Measurements from ENCODE around the gene STAB1.

STAB1 gene, protein sequence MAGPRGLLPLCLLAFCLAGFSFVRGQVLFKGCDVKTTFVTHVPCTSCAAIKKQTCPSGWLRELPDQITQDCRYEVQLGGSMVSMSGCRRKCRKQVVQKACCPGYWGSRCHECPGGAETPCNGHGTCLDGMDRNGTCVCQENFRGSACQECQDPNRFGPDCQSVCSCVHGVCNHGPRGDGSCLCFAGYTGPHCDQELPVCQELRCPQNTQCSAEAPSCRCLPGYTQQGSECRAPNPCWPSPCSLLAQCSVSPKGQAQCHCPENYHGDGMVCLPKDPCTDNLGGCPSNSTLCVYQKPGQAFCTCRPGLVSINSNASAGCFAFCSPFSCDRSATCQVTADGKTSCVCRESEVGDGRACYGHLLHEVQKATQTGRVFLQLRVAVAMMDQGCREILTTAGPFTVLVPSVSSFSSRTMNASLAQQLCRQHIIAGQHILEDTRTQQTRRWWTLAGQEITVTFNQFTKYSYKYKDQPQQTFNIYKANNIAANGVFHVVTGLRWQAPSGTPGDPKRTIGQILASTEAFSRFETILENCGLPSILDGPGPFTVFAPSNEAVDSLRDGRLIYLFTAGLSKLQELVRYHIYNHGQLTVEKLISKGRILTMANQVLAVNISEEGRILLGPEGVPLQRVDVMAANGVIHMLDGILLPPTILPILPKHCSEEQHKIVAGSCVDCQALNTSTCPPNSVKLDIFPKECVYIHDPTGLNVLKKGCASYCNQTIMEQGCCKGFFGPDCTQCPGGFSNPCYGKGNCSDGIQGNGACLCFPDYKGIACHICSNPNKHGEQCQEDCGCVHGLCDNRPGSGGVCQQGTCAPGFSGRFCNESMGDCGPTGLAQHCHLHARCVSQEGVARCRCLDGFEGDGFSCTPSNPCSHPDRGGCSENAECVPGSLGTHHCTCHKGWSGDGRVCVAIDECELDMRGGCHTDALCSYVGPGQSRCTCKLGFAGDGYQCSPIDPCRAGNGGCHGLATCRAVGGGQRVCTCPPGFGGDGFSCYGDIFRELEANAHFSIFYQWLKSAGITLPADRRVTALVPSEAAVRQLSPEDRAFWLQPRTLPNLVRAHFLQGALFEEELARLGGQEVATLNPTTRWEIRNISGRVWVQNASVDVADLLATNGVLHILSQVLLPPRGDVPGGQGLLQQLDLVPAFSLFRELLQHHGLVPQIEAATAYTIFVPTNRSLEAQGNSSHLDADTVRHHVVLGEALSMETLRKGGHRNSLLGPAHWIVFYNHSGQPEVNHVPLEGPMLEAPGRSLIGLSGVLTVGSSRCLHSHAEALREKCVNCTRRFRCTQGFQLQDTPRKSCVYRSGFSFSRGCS (N-terminal part only)

DNA sequence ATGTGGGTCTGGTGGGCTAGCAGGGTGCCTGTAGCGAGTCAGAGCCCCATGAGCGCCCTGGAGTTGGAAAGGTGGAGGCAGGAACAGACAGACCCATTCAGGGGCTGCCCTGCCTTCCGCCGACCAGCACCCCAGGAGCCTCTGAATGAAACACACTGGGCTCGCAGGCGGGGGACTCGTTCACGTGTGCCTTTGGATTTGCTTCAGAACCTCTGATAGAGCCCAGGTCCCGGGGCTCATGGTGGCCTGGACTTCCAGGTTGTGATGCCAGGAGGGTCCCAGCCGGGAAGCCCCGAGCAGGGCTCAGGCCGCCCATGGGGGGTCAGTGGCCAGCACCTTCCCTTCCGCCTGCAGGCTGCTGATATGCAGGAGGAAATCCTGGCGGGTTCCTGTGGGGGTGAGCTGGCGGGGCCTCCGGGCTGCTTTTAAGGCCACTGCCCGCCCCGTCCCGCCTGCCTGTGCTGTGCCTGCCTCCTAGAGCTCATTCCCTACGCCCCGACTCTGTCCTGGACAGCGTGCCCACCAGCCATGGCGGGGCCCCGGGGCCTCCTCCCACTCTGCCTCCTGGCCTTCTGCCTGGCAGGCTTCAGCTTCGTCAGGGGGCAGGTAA, at the start of gene STAB1:
Gene STAB1, plus strand, starts transcription at position 453 of the 610 bp plus-strand sequence. Its CDS starts 76 bp downstream, at position 529.
- no peak for DNase-seq

DNA sequence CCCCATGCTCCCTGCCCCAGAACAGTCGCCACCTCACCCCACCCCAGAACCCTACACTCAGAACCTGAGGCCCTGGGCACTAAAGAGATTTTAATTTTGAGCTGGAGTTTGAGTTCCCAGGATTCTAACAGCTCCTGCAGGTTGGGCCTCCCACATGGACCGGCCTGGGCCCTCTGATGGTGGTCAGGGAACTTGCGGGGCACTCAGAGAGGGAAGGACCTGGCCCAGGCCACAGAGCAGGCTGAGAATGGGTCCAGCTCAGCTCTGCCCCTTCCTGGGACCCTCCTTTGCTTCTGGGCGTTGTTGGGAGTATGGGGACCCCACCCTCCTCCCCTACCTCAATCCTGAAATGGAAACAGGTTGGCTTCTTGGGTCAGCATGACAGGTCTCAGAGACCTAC, 49.1 kb upstream of the STAB1 start:
- no peak for DNase-seq

DNA sequence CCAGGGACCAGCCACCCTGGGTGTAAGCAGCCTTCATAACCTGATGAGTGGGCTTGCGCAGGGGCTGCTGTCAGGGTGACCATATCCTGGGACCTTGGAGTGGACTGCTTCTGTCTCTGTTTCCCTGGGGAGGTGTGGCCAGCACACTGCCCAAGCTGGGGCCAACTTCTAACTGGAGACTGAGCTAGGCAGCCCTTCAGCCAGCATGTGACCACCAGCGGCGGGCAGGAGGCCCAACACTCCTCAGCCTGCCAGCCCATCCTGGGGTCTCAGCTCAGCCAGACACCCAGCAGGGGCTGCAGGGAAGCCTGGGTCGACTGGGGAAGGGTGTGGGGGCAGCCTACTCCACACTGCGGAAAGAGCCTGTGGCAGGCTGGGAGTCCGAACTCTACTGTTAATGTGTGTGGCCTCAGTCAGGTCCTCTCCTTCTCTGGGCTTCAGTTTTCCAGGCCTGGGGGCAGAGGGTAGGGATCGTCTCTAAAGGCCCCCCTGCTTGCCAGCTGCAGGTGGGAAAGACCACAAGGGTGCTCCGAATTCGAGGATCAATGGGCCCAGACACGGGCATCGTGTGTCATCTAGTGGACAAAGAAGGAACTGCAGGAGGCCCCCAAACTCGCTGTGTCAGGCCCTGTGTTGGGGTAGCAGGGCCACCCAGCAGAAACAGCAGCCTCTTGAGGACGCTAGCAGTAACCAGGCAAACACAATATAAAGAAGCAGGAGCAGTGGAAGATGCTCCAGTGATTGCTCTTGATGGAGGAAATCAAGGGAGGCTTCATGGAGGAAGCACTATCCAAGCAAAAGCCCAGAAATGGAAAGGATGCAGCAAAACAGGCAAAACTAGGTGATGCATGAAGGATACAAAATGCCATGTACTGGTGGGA, 48.3 kb upstream of the STAB1 start:
- DNase-seq: peak in 9 of 14 donors; percentile 10 to 52 (median 29)

DNA sequence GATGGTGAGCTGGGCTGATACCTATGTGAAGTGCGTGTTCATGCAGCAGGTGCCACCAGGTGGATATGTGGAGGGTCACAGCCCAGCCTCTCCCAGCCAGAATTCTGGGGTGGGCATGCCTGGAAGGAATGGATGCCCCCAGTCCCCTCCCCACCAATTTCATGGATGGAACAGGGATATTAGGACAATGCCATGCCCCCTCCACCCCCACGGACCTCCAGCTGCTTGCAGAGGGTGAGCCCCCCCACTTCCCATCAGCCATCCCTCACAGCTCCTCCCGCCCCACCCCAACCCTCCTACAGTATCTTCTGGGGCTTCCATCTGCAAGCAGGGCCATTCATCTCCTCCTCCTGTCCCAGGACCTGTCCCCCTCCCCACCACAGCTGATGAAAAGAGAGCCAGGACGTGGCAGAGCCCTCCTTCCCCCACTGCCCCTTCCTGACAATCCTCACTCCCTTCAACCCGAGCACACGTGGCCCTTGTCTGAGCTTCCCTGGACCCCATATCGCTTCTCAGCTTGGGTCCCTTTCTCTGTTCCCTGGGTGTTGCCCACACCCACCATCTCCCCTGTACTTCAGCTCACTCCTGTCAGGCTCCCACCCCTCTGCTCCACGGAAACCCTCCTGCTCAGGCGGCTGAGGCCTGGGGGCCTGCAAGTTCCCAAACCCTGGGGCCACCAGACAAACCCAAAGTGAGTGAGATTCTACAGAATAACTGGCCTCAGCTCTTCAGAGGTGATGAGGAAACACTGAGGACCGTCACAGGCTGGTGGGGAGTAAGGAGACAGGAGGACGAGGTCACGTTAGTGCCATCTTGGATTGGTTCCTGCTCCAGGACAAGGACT, 47.4 kb upstream of the STAB1 start:
- no peak for DNase-seq

DNA sequence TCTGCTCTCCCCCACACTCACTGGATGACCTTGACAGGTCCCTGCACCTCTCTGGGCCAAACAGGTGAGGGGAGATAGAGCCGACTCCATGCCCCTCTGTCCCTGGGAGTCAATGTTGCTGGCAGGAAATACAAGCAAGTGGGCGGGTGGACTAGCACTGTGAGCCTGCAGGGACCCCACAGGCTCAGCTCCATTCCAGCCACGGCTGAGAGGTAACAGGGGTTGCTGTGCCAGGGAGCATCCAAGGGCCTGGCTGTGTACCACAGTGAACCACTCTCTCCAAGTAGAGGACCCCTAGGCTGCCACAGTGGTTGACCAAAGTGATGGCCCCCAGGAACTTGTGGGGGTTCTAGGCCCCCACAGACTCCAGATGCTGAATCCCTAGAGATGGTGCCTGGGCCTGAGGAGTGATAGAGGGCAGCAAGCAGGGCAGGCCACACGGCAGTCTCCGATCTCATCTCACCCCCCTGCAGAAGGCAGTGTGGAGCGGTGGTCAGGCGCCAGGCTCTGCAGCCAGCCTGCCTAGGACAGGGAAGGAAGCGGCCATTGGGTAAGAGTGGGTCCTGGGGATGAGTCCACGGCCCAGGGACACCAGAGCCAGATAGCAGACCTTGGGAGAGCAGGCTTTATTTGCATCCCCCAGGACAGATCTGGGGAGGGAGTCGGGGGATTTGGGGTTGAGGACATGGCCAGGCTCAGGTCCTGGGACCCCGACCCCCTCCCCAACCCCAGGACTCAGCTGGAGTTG, 44.5 kb upstream of the STAB1 start:
- DNase-seq: no peak

DNA sequence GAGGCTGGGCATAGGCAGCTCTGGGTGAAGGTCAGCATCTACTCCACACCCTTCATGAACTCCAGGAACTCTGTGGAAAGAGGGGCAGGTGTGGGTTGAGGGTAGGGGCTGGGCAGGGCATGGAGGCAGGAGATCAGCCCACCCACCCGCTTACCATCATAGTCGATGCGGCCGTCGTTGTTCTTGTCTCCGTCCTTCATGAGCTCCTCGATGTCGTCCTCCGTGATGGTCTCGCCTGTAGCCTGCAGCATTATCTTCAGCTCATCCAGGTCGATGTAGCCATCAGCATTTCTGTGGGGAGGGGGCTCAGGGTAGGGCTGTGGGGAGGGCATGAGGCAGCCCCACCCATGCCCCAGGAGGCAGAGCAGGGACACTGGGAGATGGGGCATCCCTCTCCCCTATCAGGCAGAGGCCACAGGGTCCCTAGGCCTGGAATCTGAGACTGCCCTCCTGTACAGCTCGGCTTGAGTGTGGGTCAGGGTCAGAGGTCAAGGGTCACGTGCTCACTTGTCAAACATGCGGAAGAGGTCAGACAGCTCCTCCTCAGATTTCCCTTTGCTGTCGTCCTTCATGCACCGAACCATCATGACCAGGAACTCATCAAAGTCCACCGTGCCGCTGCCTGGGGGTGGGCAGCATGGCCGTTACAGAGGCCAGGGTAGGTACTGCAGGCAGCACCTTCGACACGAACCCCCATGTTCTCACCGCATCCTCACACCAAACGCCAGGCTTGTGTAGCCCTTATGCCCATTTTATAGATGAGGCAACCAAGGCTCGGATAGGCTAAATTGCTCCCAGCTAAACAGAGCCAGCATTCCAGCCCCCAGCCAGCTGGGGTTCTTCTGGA, 43.7 kb upstream of the STAB1 start:
- no peak for DNase-seq

DNA sequence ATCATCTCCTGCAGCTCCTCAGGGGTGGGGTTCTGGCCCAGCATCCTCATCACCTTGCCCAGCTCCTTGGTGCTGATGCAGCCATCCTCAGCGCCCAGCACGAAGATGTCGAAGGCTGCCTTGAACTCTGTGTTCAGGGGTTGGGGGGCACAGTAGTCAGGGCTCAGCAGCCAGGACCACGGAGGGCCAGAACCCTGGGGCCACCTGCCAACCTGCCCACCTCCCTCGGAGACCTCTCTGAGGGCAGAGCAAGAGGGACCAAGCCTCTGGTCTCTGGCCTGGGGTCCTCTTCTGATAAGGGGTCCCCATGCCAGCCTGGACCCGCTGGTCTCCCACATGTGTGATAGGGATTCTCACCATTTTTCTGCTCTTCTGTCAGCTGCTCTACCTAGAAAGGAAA, 43.0 kb upstream of the STAB1 start:
- DNase-seq: no peak

DNA sequence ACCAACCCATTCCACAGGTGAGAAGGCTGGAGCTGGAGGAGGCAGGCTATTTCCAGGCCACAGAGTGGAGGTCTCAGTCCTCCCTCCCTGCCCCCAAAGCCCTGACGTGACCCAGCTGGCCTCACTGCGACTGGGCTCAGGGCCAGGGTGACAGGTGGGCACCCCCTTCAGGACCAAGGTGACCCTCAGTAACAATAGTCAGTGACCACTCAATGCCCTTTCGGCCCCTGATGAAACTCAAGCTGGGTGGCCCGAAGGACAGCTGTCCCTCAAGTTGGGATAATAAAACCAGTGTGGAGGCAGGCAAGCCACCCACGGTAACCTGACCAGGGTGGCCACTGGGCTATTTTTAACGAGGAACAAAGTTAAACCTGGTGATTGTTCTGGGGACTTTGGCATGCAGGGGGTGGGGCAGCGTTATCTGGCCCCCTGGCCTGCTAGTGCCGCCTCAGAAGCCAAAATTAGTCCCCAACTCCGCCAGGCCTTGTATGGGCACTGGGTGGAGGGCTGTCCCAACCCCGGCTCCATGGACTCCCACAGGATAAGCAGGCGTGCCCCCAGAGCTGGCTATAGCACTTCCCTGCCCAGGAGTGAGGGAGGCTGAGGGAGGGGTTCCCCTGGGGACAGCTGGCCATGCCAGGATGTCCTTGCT, 42.4 kb upstream of the STAB1 start:
- DNase-seq: no peak

DNA sequence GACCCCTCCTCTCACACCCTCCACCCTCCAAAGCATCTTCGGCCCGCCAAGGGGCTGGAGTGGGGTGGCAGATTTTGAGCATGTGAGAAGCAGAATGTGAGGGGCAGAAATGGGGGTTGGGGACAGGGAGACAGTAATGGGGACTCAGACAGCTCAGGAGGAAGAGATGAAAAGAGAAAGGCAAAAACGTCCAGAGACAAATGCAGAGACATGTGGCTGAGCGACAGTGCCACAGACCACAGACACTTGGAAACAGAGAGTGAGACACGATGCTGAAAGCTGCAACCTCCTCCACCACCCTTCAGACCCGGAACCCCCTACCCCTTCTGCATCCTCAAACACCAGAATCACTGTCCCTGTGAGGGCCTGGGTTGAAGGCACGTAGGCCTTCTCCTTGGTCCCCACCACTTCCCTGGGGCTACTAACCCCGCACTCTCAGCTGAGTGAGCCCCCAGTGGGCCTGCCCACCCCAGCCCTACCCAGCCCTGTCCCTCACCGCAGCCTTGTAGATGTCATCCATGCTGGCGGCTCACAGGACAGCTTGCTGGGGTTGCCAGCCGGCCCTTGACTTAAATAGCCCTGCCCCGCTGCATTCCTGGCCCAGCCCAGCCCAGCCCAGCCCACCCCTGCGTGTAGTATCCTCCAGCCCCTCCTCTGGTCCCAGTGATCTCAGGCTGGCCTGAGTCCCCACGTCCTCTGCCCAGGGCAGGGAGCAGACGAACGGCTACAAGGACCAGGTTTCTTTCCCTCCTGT, 41.5 kb upstream of the STAB1 start, which contains the start of gene TNNC1:
Gene TNNC1, minus strand, starts transcription at position 546 of the 754 bp plus-strand sequence. Its CDS starts 26 bp downstream, at position 520.
- no peak for DNase-seq

DNA sequence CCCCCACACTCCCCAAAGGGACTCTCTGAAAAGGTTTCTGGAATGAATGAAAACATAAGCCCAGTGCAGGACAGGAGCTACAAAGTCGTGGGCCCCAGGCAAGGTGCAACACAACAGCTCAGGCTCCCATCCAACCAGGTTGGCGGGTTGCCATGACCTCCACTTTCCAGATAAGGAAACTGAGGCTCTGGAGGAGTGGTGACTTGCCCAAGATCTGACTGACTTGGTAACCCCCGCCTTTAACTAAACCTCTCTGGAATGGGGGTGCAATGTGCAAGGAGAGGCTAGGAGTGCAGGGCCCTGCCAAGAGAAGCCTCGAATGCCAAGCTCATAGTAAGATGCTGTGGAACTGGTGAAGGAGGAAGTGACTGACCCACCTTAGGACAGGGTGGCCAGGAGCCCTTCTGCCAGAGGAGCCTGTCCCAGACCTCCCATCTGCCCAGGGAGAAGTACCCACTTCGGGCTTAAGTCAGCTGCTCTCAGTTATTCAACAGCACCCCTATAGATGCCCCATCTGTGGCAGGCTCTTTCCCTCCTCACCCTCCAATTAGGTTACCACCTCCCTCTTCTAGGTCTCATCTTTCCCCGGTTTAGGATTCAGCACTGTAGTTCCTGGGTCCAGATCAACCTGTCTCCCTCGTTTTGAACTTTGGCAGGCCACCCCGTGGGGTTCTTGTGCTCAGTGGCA, 40.7 kb upstream of the STAB1 start:
- peak in 2 of 14 donors; percentile 13 to 38 for DNase-seq

DNA sequence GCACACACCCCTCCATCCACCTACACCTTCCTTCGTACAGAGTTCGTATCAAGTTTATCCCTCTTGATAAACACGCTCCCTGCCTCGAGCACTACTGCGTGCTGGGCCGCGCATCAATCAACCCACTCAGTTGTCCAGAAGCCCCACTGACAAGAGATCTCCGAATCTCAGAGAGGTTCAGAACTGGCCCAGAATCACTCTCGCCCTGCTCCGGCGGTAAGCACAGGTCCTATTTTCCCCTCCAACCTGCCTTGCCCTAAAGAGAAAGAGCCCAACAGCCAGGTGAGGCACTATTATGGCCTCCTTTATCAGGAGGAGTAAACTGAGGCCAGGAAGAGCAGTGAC, 40.2 kb upstream of the STAB1 start:
- DNase-seq: no peak

DNA sequence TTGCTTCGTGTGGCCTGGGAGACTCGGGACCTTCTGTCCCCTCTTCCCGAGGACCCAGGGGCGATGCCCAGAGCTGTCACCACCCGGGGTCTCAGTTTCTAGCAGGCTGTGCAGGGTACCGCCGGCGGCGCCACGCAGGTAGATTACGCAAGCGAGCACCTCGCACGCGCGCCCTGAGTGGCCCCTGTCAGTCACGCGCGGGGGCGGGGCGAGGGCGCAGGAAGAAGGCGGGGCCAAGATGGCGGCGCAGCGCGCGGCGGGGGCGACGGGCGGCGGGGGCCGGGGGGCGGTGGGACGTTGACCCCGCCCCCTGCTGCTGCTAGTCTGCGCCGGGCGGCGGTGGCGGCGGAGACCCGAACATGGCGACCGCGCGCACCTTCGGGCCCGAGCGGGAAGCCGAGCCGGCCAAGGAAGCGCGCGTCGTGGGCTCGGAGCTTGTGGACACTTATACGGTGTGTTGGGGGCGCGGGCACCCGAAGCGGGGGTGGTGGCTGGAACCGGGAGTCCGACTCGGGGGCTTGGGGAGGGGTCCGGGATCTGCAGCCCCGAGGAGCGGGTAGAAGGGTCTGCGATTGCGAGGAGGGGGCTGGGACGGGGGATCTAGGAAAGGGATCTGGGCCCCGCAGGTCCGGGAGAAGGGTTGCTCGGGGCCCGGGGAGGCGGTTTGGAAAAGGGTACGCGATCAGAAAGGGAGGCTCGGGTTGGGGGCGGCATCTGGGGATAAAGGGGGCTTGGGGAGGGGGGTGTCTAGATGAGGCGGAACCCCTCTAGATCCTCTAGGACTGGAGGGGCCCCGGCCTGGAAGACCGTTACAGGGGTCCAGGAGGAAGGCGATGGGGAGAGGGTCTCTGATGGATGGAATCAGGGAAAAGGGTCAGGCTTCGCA, 39.6 kb upstream of the STAB1 start, which contains the start of gene NISCH:
Gene NISCH, plus strand, starts transcription at position 322 of the 886 bp plus-strand sequence. Its CDS starts 38 bp downstream, at position 360.
- DNase-seq: peak in 13 of 14 donors; percentile 24 to 87 (median 69)

DNA sequence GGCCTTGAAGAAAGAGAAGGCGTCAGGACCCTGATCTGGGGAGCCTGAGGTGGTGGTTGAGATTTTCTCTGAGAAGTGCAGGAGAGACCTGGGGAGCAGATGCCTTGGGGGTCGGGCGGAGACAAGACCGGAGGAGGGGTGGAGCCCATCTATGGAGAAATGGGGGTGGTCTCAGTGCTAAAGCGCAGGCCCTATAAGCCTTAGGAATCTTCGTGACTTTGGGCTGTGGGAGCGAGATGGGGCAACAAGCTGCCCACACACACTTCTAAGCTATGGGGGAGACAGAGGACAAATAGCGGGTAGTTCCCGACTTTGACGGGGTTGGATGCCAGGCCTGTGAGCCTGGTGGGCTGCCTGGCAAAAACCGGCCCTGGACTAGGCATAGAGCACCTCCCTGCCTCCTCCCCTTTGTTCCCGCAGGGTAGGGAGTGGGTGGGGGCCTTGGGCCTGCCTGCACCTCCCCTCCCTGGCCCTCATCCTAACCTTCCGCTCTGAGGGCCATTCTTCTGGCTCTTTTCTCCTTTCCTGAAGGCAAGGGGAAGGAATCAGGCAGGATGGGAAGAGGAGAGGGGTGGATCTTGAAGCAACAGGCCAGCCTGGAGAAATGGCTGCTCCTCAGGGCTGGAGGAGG, 38.9 kb upstream of the STAB1 start:
- peak in 6 of 14 donors; percentile 6 to 70 (median 35) for DNase-seq

DNA sequence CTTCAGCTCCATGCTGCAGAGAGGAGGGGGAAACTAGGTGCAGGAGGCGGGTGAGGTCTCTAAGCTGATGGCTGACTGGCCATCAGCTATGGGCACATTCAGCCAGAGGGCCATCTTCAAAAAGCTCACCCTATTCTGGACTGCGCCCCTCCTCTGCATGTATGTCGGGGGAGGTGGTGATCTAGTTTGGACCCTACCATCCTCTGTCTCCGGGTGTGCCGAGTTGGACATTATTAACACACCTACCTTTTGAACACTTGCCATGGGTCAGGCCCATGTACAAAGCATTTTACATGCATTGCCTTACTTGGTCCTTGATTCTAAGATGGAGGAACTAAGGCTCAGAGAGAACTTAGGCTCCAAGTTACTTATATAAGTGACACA, 38.3 kb upstream of the STAB1 start:
- peak in 1 of 14 donors; percentile 70 for DNase-seq

Measured in C1 segment of cervical spinal cord (tissue), 14 donors.